T-helper 1 cell treated with Interleukin-12 subunit alpha and Interleukin-12 subunit beta and Interleukin-4 antibody, amounts not matched to agents 30 ng/mL and 1 ng/mL, for 36 hours (primary cell): Measurements from ENCODE around the gene FAM193A. TPM values are rescaled to one million over a fixed set of nuclear protein-coding genes. Genes with fewer than 3 reads are reported as not detected.

ENCODE experiments used
- intact Hi-C: fragments of 100-400 bp; cut with micrococcal nuclease; formaldehyde crosslinking; loops from one replicate; pipeline ENCODE4 v1.15.1; 2024
- total RNA-seq: library from RNA; stranded (reverse); gene quantifications from 2 replicates; pipeline ENCODE4 v1.2.3, GENCODE V29; 2022

Gene FAM193A
- total RNA-seq, 1 donor from 2014 or later = 37.7 TPM

DNA sequence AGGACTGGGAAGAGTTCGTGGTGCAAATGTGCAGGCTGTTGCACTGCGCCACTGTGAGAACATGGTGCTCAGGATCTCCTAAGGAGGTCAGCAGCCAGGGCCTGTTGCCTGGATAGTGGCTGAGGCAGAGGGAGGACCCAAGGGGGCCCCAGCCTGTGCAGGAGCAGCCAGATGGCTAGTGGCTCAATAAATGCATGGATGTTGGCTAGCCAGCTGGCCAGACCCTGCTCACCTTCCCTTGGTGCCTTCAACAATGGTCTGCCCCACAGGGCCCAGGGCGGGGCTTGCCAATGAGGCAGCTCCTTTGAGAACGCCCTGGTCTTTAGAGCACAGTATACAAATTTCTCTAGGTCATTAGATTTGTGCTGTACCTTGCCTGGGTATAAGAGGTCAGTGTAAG lies 152.2 kb downstream of the FAM193A start:
- intact Hi-C loops = no loop called here

DNA sequence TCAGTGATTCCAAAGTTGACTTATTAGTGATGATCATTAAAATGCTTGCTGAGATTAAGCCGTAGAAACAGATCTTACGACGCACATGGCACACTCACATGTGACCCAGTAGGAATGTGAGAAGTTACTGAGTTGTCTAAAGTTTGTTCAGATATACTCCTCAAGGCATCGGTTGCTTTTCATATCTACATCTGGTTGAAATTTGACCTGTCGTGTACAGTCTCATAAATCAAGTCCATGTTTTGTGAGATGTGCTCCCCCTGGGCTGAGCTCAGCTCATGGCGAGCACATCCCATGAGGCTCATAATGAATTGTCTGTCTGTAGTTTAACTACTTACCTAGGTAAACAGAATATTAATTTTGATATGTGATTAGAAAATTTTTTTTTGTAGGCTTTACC lies 152.7 kb downstream of the FAM193A start:
- intact Hi-C loops = no loop called here

DNA sequence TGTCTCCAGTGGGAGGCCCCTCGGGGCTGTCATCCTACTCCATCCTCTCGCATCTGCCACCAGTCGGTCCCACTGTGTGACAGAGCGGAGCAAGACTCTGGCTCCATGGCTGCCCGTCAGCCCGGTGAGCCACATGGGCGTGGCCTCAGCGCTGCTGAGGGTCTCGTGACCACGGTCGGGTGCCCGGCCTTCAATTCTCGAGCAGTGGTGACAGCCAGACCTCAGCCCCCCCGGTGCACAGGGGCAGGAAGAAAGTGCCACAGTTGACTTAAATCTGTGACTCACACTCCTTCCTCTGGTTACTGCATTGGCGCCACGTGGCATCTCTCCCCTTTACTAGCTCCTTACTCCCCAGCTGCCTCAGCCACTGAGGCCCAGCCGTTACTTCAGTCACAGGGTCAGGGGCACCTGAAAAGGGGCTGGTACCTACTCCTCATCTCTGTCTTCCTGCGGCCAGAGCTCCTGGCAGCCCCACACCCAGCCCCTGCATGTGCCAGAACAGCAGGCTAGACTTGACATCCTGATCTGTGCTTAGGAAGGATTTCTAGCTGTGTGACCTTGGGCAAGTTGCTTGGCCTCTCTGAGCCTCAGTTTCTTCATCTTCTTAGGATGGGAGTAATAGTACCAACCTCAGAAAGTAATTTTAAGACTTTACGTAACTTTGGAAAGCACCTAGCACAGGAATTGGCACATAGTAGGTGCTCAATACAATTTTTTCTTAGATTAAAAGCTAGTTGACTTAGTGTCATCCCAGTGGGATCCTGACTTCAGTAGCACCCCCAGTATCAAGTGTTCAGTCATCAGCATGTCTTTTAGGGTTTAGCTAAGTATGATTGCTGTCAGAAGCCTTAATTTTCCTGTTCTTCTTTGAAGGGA lies 153.6 kb downstream of the FAM193A start:
- intact Hi-C loops = no loop called here

DNA sequence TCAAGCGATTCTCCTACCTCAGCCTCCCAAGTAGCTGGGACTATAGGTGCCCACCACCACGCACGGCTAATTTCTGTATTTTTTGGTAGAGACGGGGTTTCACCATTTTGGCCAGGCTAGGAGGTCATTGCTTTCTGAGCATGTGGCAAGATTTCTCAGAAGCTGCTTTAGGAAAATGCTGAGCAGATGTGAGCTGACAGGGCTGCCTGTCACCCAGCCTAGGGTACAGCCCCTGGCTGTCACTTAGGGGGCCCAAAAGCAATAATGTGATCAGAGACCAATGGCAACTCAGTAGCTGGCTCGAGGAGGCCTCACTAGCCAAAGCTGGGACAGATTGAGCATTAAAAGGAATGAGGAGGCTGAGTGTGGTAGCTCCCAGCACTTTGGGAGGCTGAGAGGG lies 154.9 kb downstream of the FAM193A start:
- intact Hi-C loops = no loop called here

DNA sequence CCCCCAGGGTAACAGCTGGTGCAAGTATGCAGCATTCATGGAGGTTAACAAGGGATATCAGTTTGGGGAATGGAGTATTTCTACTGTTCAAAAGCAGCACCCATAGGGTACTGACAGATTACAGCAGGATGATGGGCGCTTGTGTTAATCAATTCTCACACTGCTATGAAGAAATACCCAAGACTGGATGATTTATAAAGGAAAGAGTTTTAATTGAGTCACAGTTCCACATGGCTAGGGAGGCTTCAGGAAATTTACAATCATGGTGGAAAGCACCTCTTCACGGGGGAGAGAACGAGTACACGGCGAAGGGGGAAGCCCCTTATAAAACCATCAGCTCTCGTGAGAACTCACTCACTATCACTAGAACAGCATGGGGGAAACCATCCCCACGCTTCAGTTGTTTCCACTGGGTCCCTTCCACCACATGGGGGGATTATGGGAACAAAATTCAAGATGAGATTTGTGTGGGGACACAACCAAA lies 155.5 kb downstream of the FAM193A start:
- intact Hi-C loops = no loop called here

DNA sequence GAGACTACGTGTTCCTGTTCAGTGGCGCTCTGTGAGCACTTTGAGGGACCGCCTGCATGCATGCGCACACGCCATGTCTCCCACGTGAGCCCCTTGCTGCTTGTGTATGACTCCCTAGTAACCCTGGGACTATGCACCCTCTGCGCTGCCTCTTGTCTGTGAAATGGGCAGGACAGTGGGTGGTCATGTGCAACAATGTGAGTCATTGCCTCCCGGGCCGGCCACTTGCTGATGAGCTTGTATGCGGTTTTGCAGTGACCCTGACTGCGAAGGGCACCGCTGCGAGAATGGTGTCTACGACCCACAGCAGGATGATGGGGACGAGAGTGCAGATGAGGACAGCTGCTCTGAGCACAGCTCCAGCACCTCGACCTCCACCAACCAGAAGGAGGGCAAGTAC lies 158.2 kb downstream of the FAM193A start:
- intact Hi-C loops = no loop called here

DNA sequence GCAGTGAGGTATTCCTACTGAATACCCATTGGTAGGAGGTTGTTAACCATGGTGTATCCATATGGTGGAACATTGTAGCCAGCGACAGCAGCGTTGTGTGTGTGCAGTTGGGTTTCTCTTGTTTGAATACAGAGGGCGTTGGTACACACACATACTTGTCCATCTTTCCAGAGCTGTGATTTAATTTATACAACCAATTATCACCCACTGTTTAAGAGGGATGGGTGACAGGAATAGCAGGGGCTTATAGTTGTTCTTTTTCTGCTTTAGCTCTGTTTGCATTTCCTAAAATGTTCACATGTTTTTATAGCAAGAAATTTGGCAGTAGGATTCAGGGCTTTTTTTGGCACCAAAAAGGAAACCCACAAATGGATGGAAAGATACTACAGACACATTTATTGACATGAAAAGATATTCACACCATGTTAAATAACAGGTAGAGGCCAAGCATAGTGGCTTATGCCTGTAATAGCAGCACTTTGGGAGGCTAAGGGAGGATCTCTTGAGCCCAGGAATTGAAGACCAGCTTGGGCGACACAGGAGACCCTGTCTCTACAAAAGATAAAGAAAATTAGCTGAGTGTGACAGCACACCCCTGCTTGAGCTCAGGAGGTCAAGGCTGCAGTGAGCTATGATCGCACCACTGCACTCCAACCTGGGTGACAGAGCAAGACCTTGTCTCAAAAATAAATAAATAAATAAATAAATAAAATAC lies 159.1 kb downstream of the FAM193A start:
- intact Hi-C loops = no loop called here

DNA sequence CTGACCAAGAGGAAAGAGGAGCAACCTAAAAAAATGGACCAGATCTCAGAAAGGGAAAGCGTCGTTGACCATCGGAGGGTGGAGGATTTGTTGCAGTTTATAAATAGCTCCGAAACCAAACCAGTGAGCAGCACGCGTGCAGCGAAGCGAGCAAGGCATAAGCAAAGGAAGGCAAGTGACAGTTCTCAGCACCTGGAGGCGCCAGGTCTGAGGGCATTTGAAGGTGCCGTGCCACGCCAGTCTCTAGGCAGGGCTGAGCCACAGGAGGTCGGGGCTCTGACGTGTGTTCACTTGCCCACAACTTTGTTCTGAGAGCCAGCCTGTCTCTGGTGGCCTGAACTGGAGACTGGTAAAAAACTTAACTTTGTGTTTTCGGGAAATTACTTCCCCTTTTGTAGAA lies 160.0 kb downstream of the FAM193A start:
- intact Hi-C loops = no loop called here

DNA sequence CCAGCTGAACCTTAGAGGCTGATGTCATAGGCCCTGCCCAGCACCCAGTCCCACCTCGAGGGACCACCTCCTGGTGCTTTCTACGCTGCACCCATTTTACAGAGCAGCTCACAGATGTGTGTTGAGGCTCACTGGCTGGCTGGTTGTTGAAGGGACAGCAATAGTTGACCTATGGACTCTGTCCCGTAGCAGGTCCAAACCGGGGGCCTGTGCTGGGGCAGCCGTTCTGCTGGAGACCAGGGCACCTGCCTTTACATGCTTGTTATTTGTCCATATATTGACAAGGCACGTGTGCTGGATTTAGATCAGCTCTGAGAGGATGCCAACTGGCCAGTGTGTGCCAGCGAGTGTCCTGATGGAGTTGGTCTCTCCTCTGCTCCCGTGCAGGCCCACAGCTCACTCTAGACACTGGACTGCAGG lies 161.6 kb downstream of the FAM193A start:
- intact Hi-C loops = no loop called here

DNA sequence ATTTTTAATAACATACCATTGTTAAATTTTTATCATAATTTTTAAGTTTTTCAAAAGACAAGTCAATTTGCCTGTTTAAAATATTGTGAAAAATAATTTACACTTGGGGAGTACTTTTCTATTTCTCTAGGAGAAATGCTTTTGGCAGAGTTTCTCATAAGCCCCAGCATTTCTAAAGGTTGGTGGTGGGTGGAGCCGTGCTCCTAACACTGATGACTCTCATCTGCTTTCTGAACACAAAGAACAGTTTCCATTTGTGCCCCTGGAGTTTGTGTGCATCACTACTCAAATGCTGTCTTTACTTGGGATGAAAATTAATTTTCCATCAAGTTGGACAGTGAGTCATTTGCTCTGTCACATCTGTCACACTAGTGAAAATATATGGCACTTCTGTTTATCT lies 162.1 kb downstream of the FAM193A start:
- intact Hi-C loops = no loop called here

DNA sequence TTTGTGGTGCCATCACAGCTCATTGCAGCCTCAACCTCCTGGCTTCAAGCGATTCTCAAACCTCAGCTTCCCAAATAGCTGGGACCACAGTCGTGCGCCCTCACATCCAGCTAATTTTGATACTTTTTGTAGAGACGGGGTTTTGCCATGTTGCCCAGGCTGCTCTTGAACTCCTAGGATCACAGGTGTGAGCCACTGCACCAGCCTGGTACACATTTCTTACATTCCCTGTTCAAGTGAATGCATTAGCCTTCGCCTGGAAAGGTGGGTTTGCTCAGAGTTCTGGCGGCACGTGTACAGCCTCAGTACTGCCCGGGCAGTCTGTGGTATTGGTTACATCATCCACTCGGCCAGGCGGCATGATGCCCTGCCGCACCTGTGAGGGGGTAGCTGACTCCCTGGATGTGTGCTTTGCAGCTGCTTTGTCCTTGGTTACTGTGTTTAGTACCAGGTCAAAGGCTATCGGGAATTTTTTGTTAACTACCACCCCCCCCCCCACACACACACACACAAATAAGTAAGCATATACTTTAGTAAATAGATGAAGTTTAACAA lies 162.6 kb downstream of the FAM193A start:
- intact Hi-C loops = no loop called here

DNA sequence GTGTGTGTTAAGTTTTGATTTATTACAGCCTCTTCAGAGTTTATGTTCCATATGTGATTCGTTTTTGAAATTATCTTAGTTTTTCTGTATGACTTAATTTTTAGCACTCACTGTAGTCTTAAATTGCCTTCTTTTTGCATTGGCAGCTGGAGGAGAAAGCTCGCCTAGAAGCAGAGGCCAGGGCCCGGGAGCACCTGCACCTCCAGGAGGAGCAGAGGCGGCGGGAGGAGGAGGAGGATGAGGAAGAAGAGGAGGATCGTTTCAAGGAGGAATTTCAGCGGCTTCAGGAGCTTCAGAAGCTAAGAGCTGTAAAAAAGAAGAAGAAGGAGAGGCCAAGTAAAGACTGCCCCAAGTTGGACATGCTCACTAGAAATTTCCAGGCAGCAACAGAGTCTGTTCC lies 163.1 kb downstream of the FAM193A start:
- intact Hi-C loops = no loop called here

DNA sequence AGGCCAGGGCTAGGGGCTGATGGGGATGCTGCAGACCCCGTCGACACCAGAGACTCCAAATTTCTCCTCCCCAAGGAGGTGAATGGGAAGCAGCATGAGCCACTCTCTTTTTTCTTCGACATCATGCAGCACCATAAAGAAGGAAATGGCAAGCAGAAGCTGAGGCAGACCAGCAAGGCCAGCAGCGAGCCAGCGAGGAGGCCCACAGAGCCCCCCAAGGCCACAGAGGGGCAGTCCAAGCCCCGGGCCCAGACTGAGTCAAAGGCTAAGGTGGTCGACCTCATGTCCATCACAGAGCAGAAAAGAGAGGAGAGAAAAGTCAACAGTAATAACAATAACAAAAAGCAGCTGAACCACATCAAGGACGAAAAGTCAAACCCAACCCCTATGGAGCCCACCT lies 163.6 kb downstream of the FAM193A start:
- intact Hi-C loops = no loop called here

DNA sequence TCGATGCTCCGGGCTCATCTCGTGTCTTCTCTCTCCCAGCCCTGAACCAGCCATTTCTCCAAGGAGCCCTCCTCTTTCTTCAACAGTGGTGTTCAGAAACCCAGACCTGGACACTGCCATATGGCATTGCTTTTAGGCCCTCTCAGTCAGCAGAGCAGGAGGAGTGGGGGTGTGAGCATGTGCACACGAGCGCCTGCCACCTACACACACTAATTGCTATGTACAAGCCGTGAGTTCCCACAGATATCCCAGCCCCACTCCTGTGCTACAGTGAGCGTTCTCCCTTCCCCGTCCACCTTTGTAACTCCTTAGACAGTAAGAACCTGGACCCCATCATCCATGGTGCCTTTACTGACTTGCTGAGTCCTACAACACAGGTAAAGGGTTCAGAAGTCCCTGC lies 165.9 kb downstream of the FAM193A start:
- intact Hi-C loops = no loop called here

DNA sequence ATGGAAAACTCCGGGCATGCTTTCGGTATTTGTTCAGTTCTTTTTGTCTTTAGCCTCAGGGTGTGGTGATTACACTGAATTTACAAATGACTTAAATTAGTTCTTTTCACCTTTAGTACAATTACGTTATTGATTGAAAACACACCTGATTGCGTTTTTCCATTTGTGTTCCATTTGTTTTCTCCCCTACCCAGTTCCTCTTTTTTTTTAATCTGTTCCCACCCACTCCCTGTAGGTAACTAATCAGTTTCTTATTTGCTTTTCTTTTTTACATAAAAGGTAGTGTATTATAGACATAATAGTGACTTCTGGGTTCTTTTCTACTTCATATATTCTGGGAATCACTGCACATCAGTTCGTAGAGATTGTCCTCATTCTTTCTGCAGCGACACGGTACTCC lies 166.3 kb downstream of the FAM193A start:
- intact Hi-C loops = no loop called here

DNA sequence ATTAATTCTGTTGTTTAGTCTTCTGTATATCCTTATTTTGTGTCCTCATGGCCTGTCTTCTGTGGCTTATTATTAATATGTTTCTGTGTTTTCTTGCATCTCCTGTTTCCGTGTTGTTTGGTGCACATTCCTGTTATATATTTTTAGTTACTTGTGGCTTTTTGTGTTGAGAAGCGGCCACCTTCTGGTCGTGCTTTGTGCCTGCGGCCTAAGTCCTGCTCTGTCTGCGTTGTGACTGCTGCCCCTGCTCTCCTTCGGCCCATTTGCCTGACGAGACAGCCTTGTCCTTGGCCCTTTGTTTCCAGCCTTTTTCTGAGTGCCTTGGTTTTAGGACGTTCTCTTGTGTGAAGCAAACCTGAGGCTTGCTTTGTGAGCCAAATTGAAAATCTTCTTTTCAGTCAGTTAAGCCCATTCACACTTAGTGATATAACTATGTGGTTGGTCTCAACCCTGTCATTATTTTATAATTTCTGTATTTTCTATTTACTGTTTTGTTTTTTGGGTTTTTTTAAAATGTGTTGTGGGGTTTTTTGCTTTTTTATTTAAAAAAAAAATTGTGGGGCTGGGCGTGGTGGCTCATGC lies 175.9 kb downstream of the FAM193A start:
- intact Hi-C loops = no loop called here

DNA sequence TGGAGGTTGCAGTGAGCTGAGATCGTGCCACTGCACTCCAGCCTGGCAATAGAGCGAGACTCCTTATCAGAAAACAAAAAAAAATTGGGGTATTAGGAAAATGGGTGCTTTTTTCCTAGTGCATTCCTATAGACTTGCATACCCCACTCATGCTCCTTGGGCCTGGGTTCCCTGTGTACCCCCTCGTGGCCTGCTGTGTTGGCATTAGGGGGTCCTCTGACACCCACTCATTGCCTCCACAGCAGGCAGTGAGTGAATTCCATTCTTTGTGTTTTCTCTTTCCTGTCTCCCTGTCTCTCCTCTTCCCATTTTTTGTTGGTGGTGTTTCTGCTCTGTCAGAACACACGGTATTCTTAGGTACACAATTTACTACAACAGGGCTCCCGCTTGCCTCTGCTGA lies 176.9 kb downstream of the FAM193A start:
- intact Hi-C loops = no loop called here

DNA sequence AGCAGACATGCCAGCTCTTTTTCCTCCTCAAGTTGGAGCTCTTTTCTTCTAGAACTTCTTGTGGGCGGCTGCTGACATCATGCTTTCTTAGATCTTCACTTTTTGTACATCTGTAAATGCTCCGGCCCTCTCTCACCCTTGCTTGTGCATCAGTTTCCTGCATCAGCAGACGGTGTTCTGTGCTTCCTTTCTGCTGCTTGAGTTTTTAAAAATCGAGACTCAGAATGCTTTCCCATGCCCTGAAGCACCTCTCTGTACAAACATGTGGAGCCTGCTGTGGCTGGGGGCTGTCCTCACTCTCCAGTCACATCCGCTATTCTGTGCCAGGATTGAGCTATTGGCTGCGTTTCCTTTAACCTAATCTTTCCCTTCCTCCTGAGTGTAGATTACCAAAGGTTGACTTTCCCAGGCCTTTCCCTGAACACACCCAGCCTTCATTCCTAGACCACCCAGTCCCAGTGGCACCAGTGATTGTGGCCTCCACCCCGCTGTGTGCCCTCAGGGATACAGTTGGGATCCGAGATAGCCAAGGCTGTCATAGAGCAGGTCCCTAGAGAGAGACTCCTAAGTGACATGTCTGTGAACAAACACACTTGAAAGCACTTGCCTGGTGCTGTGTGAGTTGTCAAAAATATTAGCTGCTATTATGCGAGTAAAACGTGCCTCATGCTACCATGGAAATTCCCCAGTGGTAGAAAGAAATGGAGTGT lies 177.8 kb downstream of the FAM193A start:
- intact Hi-C loops = loop anchor here (1.0 kb wide), 1 partner anchor 32 kb away; no protein-coding TSS in a partner anchor

DNA sequence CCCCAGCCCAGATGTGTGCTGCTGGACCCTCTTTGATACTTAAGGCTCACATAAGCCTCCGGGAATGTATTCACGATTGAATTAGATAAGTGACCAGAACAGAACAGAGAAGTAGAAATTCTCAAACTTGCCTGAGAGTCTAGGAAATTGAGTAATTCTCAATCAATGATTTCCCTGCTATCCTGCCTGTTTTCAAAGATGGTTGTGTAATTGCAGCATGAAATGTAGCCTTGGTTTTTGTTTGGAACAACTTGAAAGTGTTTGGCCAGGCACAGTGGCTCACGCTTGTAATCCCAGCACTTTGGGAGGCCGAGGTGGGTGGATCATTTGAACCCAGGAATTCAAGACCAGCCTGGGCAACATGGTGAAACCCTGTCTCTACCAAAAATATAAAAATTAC lies 178.5 kb downstream of the FAM193A start:
- intact Hi-C loops = loop anchor here (1.0 kb wide), 1 partner anchor 31 kb away; no protein-coding TSS in a partner anchor

DNA sequence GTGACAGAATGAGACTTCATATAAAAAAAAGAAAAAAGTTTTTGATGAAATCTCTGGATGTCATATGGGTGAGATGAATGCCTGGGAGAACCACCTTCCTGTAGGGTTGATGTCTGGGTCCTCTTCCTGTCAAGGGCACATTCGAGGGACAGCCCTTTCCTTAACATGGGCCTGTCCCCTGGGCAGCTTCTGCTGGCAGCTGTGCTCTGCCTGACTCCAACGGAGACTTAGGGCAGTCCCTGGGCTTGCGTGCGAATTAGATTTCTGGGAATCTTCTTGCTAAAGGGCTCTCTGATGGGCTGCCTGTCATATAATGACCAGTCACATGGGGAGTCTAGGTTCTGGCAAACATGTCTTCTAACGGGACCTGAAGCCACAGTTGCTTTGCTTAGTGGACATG lies 179.0 kb downstream of the FAM193A start:
- intact Hi-C loops = no loop called here

DNA sequence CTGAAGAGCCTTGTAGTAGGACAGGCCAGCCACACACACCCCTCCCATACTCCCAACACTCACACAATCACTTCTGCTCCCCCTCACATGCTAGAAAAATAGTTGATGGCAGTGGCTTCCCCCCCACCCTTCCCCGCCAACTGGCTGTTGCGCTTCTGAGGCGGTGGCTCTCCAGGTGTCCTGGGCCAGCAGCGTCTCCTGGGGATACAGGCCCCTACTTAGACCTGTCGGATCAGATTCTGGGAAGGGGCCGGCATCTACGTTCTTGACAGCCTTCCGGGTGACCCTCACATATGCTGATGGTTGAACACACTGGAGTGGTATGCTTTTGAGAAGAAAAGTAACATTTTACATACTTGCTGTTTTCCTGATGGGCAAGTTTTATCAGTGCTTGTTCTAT lies 179.8 kb downstream of the FAM193A start:
- intact Hi-C loops = no loop called here
